GM15510 (cell line): Measurements from ENCODE around the gene MYLK.

Experiments
- POLR2A ChIP-seq: IDR thresholded peaks from 3 replicates; pipeline ENCODE4 v1.6.1; 2011; ENCODE audit warnings: borderline replicate concordance; ENCODE audit not compliant: insufficient read length; ENCODE audit errors: extremely low read depth

Gene MYLK

DNA sequence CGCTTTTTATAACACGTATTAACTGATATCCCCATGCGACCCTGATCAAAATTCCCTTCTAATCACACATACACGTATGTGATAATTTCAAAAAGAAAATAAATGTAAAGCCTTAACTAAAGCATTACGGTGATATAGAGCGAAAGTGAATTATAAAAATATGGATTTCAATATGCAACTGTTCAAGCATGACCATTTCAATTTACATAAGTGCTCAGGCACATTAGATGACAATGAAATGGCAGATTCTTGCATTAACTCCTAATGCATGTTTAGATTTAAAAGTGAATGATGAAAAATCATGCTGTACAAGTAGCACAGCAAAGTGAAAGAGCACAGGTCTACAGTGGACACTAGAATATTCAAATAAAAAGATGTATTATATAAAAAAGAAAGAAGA is 140.1 kb downstream of the MYLK start:
- TF ChIP-seq POLR2A = no peak

DNA sequence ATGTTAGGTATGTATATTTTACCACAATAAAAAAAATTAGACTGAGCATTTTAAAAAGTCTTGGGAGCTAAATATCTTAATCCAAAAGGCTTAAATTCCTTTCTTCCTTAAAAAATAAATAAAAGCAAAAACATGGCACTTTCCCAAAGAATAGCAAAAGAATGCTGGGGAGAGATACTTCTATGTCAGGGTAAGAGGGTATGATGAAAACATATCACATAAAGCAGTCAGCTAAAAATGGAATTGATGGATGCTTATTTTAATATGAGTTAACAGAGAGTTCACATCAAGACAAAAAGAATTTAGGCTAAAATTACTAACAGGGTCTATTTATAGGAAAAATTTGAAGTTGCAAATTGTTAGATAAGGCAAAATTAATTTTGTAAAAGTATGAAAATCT is 141.0 kb downstream of the MYLK start:
- TF ChIP-seq POLR2A = no peak

DNA sequence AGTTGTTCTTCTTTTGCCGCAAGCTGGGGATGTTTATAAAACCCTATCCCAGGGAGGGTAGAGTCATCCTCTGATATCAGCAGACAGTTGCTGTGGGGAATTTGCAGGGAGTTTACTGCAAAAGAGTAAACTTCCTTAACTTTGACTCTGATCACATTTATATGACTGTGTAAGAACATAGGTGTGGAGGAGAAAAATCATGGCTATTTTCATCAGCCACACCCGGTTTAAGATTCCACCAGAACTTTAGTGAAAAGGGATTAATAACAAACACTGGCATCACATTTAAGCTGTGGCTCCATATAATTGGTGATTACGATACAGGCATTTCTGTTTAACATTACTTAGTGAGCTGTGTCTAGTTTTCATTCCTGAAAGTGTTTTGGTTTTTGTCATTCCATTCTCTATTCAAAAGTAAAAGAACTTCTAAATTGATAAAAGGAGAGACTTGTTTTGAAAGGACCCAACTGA is 143.1 kb downstream of the MYLK start:
- no peak for TF ChIP-seq POLR2A

DNA sequence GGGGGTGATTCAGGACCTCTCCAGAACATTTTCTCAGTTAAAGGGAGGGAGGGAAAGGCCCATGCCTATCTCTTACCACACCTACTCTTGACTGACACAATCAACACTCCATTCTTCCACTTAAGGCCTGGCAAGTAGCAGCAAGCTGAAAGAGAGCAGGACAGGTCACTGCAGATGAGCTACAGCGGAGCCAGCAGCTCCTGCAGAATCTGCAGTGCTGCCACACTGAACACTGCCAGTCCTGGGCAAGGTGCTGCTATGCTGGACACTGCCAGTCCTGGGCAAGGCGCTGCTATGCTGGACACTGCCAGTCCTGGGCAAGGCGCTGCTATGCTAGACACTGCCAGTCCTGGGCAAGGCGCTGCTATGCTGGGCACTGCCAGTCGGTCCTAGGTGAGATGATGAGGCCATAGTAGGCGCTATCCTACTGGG is 143.7 kb downstream of the MYLK start:
- TF ChIP-seq POLR2A = no peak

DNA sequence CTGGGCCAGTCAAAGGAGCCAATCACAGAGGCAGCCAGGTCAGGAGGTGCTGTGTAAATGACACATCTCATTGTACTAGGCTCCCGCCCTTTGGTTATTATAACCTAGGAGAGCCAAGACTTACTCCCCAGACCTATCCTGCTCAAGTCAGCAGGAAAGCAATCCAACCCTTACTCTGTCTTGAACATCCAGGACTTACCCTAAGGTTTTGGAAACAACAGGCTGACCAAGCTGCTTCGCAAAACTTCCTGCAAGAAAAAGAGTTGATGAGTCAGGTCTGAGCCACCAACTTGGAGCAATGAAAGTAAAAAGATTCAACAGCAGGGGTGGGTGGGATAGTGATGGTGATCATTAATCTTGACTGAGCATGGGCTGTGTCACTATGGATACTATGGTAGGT is 144.4 kb downstream of the MYLK start:
- no peak for TF ChIP-seq POLR2A

DNA sequence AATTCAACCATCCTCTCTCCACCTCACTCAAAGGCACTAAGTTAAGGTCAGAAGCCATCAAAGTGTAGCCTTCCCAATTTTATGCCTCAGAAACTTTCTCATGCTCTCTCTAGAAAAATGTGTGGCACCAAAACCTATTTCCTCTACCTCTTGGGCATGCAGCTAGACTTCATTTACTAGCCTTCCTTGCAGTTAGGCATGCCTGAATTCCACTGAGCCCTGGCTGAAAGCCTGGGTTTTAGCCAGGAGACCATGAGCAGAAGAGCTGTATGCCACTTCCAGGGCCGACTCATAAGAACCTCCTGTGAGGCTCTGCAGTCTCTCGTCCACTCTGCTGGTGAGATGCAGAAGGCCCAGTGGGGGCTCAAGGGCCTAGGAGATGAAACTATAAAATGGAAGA is 145.0 kb downstream of the MYLK start:
- no peak for TF ChIP-seq POLR2A

DNA sequence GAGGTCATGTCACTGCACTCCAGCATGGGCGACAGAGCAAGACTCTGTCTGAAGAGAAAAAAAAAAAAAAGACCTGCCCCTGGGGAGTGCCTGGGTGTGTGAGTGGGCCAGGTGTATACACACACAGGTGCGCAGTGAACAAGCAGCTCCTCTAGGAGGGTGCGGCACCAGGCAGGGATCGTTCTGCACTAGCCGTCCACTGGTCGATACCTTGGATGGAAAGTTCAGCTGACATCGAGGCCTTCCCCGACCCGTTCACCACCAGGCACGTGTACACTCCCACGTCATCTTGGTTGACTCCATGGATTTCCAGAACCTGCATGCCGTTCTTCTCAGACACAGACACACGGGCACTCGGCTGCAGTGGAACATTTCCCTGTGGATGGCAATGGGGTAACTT is 147.0 kb downstream of the MYLK start:
- TF ChIP-seq POLR2A = no peak

DNA sequence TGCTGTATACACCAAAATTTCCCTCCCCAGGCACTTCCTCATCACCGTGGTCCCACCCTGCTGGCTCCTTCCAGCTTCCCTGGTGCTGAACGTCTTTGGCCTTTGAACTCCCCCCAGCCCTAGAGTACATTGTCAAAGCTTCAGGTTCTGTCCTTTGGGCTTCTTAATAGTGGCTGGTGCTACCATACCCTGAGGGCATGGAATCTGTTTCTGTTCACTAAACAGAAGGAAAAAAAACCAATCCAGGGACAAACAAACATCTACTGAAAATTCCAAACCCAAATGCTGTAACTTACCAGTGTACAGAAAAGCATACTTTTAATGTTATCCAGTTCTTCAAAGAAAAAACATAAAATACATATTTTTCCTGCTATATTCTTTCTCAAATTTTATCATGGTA is 148.7 kb downstream of the MYLK start:
- no peak for TF ChIP-seq POLR2A

DNA sequence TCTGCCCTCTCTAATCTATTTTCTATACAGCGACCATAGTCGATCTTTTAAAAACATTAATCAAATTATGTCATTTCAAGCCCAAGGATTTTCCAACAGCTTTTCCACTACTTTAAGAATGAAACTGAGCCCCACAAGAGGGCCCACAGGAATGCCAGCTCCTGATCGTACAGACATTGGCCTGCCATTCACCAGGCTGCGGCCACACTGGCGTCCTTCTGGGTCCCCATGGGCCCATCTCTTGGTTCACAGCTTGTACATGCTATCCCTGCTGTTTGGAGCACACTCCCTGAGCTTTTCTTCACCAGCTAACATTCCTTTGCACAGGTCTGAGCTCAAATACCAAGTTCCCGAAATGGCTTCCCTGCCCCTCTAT is 149.6 kb downstream of the MYLK start:
- TF ChIP-seq POLR2A = no peak

DNA sequence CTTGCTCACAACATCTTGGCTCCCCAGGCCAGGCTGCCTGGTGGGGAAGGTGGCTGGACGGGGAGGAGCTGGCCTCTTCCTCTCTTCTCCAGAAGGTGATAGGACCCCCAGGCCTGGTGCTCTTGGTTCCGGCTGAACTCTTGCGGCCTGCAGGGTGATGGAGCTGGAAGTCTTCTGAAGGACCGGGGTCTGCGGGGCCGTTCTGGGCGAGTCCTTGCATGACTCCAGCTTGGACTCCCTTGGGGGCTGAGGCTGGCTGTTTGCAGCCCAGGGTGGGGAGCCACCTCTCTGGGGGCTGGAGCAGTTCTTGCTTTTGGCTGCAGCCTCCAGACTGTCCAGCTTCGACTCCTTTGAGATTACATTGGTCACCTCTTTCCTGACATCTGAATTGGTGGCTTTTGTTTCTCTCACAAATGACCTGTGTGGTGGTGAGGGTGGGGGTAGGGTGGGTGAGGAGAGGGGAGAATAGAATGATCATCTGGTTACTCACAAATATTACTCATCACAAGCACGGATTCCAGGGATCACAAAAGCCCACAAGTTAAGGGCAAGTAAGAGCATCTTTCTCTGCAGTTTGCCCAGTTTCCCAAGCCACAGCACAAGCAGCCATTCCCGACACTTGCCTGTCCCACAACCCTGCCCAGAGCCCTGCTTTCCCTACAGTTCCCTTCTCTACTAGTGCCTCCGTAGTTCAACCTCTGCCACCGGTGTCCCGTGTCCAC is 150.2 kb downstream of the MYLK start:
- TF ChIP-seq POLR2A = no peak

DNA sequence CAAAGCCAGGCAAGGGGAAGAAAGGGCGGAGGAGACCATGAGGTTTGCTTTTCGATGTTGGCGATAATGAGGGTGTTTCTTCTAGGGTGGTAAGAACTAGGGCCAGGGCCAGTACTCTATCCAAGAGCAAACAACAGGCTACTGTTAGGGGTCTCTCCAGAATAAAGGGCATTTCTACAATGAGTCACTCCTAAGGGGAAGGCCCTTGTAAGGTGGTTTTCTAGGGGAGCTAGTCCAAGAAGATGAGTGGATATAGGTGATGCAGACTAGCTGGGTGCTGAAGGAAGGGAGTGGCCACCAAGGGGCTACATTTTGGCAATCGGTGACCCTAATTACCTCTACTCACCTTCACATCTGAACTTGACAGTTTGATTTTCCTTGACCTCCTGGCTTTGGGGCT is 150.8 kb downstream of the MYLK start:
- no peak for TF ChIP-seq POLR2A

DNA sequence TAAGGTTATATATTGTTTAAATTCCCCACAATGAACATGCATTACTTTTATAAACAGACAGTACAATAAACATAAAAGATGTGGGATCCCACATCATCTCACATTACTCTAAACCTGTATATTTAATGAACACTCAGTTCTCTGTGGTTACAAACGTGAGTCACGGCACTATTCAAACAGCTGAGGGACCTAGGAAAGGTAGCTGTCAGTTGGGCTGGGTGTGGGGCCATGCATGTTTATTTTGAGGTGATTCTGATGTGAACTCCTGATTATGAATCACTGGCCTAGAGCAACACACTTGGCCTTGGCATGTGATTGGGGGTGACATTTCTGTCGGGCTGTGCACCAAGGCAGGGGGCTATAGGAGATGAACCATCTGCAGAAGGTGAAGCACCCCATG is 151.7 kb downstream of the MYLK start:
- TF ChIP-seq POLR2A = no peak

DNA sequence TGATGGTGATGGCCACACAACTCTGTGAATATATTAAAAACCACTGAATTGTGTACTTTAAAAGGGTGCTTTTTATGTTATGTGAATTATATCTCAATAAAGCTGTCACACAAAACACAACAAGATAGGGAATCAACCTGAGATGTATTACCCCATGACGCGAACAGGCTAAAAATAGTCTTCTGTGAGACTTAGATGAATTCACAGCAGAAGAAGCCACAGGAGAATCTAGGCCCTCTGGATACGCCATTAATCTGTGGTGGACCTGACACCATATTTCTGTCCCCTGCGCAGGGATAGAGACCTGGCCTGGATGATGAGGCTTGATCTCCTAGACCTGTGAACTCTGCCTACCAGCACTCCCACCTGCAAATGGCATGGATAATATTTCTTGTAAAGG is 153.3 kb downstream of the MYLK start:
- no peak for TF ChIP-seq POLR2A

DNA sequence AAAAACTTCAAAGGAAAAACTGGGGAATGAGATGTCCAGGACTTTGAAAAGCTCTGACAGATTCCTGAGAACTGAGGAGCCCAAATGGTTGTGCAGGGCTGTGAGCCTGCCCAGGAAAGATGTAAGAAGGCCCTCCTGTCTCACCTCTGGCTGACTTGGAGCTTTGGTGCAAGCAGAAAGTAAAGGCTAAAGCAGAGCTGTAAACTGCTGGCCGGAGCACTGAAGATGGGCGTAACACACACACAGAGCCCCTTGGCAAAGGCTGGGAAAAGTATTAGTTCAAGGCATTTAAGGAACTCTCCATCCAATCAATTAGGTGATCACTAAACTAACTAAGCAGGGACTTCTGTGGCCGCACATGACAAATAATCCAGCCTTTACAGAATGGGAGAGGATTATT is 155.1 kb downstream of the MYLK start:
- TF ChIP-seq POLR2A = no peak

DNA sequence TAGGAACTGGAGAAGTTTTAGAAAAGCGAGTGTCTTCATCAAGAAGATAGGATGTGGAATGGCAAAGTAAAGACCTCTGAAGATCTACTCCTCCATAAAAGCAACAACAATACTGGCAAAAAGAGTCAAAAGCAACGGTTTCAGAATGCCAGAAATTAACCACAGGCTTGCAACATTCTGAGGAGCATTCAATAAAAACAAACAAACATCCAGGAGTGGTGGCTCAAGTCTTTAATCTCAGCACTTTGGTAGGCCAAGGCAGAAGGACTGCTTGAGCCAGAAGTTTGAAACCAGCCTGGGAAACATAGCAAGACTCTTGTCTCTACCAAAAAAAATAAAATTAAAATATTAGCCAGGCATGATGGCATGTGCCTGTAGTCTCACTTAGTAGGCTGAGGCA is 156.1 kb downstream of the MYLK start:
- TF ChIP-seq POLR2A = no peak

DNA sequence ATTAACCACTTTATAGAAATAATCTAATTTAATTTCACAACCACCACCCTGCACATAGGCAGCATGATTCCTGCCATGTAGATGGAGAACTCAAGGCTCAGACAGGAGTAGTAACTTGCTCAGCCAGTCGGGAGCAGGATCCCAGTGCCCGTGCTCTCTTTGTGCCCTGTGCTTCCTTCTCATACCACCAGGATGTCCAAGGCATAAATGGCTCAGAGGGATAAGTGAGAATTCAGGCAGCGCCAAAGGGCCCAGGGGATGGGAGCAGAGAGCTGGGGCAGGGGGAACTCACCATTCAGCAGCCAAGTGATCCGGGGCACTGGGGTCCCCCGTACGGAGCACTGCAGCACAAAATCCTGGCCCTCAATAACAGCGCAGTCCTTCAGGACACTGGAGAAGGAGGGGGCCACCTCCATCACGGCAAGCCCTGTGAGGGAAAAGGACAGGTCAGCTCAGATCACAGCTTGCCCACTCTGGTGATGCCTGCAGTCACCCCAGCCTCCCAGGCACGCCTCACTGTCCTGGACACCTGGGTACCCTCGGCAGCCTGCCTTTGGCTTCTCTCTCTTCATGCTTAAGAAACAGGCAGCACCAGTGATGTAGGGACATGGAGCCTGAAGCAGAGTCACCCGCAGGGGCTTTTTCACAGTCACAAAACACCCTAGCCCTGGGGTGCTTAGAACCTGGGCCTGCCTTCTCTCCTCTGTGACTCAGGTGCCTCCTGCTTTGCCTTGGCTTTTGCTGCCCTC is 158.3 kb downstream of the MYLK start:
- TF ChIP-seq POLR2A = no peak

DNA sequence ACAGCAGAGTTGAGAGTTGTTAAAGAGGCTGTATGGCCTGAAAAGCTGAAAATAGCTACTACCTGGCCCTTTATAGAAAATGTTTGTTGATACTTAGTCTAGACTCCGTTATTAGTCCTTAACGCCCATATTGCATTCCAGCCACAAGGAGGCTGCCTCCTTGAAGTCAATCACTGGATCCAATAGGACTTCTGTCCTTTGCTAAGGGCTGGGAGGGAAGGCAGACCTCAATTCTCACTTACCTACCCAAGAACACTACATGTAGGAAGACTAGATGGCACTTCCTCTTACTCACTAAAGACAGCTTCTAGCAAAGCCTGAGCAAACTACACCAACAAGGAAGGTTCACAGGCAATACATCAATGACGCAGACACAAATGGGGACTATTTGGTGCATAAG is 159.8 kb downstream of the MYLK start:
- TF ChIP-seq POLR2A = no peak

DNA sequence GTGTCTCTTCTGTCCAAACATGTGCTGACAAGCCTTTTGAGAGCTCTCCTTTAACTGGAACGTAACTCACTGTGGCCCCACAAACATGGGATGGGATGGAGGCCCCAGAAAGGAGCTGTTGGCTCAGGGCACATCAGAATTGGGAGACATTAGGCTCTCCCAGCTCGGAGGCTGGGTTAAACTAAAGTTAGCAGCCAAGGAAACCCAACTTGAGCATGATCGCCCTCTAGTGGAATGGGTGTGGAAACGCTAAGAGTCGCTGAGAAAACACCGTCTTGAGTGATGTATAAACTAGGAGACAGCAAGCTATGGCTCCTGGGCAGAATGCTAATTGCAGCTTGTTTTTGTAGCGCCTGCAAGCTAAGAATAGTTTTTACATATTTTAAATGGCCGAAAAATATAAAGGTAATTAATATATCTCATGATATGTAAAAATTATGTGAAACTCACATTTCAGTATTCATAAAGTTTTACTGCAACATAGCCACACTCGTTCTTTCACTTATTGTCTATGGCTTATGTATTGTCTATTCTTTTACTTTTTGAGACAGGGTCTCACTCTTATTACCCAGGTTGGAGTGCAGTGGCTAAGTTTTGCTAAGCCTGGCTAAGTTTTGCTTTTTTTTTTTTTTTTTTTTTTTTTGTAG is 160.5 kb downstream of the MYLK start:
- TF ChIP-seq POLR2A = no peak
